SKM-1 treated with dmso at 0.1 percent for 144 hours (cell line): ENCODE measurements around the gene SLC26A2.
A peak's percentile ranks its signal among the peaks of the same experiment; 100 is the strongest.

ENCODE experiments used
- DNase-seq: peaks from one replicate; lab custom pipeline; 2025; ENCODE audit not compliant: unreplicated experiment; lab: John Stamatoyannopoulos, UW

Gene SLC26A2

GRCh38 chr5:150035139-150035895, 74.8 kb downstream of the SLC26A2 start:
- peak; percentile 68 for DNase-seq

DNA sequence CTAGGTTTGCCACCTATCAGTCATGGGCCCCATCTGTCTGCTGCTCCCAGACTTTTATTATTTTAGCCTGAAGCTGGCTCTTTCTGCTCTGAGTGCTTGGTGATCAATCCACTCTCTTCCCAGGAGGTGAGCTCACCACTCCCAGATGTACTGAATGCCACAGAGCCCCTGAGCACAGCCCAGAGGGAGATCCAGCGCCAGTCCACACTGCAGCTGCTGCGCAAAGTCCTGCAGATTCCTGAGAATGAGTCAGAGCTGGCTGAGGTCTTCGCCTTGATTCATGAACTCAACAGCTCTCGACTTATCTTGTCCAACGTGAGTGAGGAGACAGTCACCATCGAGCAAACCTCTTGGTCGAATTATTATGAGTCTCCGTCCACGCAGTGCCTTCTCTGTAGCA, 76.0 kb downstream of the SLC26A2 start:
- DNase-seq, result no peak
